Stimulated activated CD4-positive, alpha-beta T cell treated with anti-CD3 and anti-CD28 coated beads, Interleukin-12 subunit alpha, Interleukin-12 subunit beta, amount 100 ng/mL, for 4 hours (primary cell): Measurements from ENCODE around the gene SLC43A2.
"Not testable (repeated sequence)": the region's sequence is repeated elsewhere in the genome, so short reads cannot be mapped to it uniquely, and the experiment has no call there.

Experiments used
- DNase-seq: peaks from one replicate; pipeline ENCODE4 v3.0.0-alpha.2; 2020

Gene SLC43A2

DNA sequence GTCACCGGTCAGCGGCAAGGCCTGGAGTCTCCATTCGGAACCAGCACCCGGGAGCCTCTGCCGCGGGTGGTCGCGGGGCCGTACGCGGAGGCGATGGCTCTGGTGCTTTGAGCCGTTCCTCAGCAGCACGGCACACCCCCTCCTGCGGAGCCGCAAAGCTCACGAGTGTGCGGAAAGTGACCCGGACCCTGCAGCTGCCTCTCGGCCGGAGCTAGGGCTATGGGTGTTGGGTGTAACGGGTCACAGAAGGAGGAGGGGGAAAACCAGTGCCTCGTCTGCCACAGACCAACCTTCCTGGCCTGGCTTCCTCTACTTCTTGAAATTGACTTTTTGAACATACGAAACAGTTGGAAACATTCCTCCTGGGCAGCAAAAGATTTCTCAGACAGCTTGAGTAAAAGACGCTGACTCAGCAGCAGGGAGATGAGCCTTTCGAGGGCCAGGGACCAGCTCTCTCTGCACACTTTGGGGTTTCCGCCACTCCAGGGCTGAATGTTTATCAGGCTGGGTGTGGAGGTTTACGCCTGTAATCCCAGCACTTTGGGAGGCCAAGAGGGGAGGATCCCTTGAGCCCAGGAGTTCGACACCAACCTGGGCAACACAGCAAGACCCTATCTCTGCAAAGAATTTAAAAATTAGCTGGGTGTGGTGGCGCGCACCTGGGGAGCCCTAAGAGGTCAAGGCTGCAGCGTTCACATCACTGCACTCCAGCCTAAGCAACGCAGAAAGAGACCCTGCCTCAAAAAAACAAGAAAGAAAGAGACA, 39.6 kb downstream of the SLC43A2 start:
- no peak for DNase-seq

GRCh38 chr17:1584167-1584566, 44.5 kb downstream of the SLC43A2 start:
- DNase-seq, result no peak

DNA sequence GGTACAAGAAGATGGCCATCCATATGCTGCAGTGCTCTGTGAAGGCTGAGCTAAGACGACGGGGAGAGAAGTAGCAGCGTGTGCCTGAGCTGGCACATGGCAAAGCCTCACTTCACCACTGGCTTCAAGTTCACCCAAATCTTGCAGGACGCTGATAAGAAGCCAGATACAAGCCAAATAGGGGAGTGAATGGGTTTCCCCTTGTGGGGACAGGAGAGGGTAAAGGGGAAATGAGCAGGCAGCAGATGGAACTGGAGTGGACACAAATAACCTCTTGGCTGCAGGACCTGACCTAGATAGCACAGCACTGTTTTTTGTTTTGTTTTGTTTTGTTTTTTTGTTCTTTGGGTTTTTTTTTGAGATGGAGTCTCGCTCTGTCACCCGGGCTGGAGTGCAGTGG, 45.1 kb downstream of the SLC43A2 start:
- no peak for DNase-seq

DNA sequence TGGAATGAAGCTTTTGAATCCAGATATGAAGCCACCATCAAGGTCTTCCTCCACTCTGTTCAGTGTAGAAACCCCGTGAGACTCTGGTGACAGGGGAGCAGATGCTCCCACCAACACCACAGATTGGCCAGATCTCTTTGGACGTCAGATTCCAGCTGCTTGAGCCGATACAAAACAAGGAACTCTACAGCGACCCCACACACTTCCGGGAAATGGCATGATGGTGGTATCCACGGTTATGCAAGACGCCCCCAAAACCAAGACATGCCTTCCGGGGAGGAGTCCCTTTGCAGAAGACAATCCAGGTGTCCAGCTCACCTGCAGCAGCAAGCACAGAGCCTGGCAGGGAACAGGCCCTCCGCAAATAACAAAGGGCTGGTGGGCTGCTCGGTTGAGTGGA, 46.3 kb downstream of the SLC43A2 start:
- no peak for DNase-seq

DNA sequence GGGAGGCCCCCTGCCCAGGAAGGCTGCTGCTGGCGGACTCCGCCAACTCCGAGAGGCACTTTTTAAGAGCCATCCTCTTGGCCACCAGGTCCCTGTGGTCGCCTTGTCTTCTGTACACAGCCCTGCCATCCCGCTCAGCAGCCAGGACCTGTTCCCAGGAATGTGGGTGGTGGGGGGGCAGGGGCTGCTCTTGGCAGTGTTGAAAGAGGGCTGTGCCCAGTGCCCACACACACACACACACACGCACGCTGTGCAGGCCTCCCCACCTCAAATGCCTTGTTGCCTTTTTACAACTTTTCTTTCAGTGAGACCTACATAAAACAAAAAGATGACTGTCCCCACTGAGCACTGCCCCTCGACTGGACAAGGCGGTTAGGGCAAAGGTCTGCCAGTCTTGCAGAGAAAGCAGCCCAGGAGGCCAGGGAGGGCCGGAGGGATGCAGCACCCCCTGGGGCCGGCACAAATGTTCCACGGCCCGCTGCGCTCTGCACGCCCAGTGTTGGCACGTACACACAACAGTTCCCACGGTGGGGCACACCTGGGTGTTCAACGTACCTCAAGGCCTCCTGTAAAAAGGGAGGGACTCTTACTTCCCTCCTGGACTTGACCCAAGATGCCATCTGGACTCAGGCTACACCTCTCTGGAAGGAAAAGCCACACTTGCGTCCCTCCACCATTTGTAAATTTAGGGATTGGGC, 47.5 kb downstream of the SLC43A2 start:
- no peak for DNase-seq

GRCh38 chr17:1578029-1578428, 50.6 kb downstream of the SLC43A2 start:
- DNase-seq, result no peak

- DNase-seq, result no peak
These were observed 51.0 kb downstream of the SLC43A2 start for GRCh38 chr17:1577583-1578013.

- DNase-seq, result no peak
These were observed 51.5 kb downstream of the SLC43A2 start for GRCh38 chr17:1577182-1577581.

DNA sequence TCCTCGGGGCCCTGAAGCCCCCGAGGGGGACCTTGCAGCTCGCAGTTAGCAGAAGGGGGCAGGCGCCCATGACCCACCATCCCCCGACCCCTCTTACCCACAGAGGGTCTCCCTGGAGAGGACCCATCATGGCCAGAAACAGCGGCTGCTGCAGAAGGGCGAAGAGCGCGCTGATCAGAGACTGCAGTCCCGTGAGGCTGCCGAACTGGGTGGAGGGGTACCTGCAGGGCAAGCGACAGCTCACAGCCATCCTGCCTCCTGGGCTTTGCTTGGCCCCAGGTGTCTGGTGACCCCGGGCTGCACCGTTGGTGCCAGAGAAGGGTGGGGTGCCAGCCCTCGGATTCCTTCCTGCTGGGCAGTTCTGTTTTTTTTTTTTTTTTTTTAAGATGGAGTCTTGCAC, 52.1 kb downstream of the SLC43A2 start:
- DNase-seq, result no peak

- no peak for DNase-seq
These were observed 53.8 kb downstream of the SLC43A2 start for GRCh38 chr17:1574697-1575471.

- peak; percentile 65 for DNase-seq
These were observed 54.5 kb downstream of the SLC43A2 start for GRCh38 chr17:1573932-1574696.

- DNase-seq, result not testable (repeated sequence)
These were observed 56.0 kb downstream of the SLC43A2 start for GRCh38 chr17:1572646-1573045.

DNA sequence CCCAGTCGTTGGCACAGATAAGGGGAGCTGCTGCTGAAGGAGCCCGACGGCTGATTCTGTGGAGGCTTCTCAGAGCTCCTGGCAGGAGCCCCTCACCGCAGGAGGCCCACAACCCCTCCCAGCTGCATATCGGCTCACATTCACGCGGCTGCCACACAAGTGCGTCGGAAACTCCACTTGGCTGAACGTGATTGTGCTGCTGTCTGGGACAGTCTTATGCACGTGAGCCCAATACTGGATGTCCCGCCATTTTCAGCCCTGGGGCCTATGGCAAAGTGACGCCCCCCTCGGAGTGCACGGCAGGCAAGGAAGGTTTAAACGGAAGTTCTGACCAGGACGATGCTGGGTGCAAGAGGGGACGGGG, 57.3 kb downstream of the SLC43A2 start:
- DNase-seq, result no peak

DNA sequence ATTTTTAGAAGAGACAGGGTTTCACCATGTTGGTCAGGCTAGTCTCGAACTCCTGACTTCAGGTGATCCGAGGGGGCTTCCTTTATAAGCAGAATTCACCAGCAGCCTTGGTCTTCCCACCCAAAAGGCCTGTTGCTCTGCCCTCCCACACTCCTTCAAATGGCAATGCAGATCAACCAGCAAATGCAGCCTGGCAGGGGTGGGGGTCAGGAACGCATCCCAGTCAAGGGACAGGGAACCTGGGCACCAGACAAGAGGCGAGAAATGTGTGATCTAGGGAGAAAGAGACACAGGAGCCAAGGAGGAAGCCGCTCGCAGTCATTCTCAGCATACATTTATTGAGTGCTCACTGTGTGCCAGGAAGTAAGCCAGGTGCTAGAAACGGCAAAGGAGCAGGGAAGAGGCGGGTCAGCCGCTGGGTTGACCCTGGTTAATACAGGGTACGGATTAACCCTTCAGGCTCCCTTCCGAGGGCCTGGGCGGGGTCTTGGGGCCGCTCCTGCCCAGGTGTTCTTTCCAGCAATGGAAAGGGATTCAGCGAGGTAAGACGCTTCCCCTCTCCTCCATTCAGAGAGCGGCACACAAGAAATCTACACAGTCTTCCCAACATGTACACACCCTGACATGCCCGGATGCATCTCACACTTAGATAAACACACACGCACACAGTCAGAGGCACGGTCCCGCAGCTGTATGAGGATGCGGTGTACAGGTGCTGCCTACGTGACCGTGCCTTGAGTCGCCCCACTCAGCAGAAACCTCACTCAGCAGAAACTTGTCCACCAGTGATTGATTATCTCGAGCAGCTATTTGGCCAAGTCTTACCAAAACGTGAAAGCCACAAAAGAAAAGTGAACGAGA, 59.5 kb downstream of the SLC43A2 start:
- DNase-seq, result no peak

DNA sequence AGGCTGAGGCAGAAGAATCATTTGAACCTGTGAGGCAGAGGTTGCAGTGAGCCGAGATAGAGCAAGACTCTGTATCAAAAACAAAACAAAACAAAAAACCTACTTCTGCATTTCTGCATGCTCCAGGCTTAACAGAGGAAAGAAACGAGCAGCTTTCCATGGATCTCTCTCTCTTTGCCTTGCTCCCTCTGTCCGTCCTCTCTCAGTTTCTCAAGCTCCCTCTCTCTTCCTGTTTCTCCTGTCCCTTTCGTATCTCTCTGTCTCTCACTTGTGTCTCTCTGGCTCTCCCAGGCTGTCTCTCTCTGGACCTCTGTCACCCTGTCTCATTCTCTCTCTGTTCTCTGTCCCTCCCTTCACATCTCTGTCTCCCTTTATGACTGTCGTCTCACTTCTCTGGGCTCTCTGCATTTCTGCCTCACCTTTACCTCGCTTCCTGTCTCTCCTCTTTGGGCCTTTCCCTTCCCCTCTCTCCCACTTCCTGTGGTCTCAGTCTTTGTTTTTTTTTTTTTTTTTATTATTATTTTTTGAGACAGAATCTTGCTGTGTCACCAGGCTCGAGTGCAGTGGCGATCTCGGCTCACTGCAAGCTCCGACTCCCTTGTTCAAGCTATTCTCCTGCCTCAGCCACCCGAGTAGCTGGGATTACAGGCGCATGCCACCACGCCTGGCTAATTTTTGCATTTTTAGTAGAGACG, 62.0 kb downstream of the SLC43A2 start:
- no peak for DNase-seq

GRCh38 chr17:1565877-1566276, 62.8 kb downstream of the SLC43A2 start:
- no peak for DNase-seq

GRCh38 chr17:1563786-1564613, 64.6 kb downstream of the SLC43A2 start:
- no peak for DNase-seq

DNA sequence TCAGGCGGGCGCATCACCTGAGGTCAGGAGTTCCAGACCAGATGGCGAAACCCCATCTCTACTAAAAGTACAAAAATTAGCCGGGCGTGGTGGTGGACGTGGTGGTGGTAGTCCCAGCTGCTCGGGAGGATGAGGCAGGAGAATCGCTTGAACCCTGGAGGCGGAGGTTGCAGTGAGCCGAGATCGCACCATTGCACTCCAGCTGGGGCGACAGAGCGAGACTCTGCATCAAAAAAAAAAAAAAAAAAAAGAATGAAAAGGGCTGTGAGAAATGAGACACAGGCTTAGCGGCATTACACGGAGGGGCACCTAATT, 65.2 kb downstream of the SLC43A2 start:
- not testable (repeated sequence) for DNase-seq

DNA sequence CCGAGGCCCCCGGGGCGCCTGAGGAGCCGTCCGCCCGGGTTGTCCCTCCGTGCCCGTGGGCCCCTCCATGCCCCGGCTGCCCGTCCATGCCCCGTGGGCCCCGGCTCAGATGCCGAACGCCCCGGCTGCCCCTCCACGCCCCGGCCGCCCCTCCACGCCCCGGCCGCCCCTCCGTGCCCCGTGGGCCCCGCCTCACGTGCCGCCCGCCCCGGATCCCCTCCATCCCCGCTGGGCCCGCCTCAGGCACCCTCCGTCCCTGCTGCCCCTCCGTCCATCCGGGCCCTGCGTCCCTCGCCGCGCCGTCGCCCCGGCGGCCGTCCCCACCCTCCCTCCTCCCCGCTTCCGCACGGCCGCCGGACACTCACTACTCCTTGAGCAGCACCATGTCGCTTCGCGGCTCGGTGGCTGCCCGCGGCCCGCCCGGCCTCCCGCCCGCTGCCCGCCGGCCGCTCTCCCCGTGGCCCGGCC, 66.4 kb downstream of the SLC43A2 start:
- DNase-seq, result no peak

GRCh38 chr17:1561420-1562175, 67.0 kb downstream of the SLC43A2 start:
- DNase-seq, result peak; percentile 40
